DMS79 treated with DMSO at 0.1 percent for 48 hours (cell line): ENCODE data around the gene PALLD.

ENCODE experiments used
- DNase-seq: peaks from one replicate; lab custom pipeline; 2025; lab: John Stamatoyannopoulos, UW

PALLD gene

GRCh38 chr4:168623484-168623883 lies 126.6 kb downstream of the PALLD start:
- no peak for DNase-seq

GRCh38 chr4:168628251-168628650 lies 131.4 kb downstream of the PALLD start:
- no peak for DNase-seq

GRCh38 chr4:168629566-168629965 lies 132.7 kb downstream of the PALLD start:
- DNase-seq = no peak

- no peak for DNase-seq
Observed at GRCh38 chr4:168630445-168631187, 133.8 kb downstream of the PALLD start.

GRCh38 chr4:168631241-168632162 lies 134.7 kb downstream of the PALLD start:
- DNase-seq = no peak

GRCh38 chr4:168632301-168632725 lies 135.5 kb downstream of the PALLD start:
- DNase-seq = no peak

- no peak for DNase-seq
Observed at GRCh38 chr4:168633064-168633463, 136.2 kb downstream of the PALLD start.

GRCh38 chr4:168633496-168633895 lies 136.6 kb downstream of the PALLD start:
- DNase-seq = no peak

- DNase-seq = no peak
Observed at GRCh38 chr4:168634276-168634802, 137.5 kb downstream of the PALLD start.

GRCh38 chr4:168636040-168636439 lies 139.2 kb downstream of the PALLD start:
- DNase-seq = no peak

- DNase-seq = no peak
Observed at GRCh38 chr4:168636506-168637196, 139.8 kb downstream of the PALLD start.

- no peak for DNase-seq
Observed at GRCh38 chr4:168637872-168638756, 141.3 kb downstream of the PALLD start.

- DNase-seq = no peak
Observed at GRCh38 chr4:168639914-168640313, 143.1 kb downstream of the PALLD start.

GRCh38 chr4:168641811-168642140 lies 144.9 kb downstream of the PALLD start:
- no peak for DNase-seq

GRCh38 chr4:168642591-168642990 lies 145.7 kb downstream of the PALLD start:
- DNase-seq = no peak

GRCh38 chr4:168643111-168643795 lies 146.4 kb downstream of the PALLD start:
- DNase-seq = no peak

GRCh38 chr4:168643796-168644159 lies 146.9 kb downstream of the PALLD start:
- DNase-seq = no peak

GRCh38 chr4:168646001-168646768 lies 149.3 kb downstream of the PALLD start:
- DNase-seq = no peak

- DNase-seq = no peak
Observed at GRCh38 chr4:168647646-168648375, 151.0 kb downstream of the PALLD start.
